ENCODE data around the gene ASAH2. TPM values are rescaled to one million over a fixed set of nuclear protein-coding genes. Genes with fewer than 3 reads are reported as not detected.
"Not testable (repeated sequence)": the region's sequence is repeated elsewhere in the genome, so short reads cannot be mapped to it uniquely, and the experiment has no call there.

ASAH2 gene
- total RNA-seq, 2 experiments from 2014 or later = 4.1 to 5.0 TPM

DNA sequence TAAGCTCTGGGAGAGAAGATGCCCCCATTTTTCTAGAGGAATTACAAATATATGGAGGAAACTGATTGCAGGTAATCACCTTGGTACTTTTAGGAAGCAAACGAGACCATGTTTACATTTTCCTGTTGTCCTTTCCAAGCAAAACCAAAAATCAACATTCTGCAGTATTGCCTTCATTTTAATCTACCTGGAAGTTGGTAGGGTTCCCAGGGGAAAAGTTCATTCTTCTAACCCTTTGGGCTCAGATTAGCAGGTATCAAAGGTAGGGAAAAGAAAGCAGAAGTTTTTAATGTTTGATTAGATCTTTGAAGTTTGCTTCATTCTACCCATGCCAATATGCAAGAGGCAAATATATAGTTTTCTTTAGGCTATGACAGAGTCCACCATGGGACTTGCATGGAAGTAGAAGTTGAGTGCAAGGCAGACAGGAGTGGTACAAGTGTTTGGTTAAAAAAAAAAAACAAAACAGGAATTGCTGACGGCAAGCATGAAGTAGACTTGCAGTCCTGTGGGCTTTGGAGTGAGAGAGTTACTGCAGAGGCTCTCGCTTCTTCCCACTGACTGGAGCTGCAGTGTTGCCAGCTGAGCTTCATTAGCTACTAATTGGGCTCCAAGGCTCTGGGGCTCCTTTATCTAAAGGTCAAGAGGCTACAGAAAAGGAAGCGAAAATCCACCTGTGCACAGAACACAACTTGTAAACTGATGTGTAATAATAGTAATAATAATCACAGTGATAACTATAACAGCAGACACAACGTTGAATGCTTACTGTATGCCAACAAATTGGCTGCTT lies 28.9 kb upstream of the ASAH2 start:
- CTCF ChIA-PET = no interaction called here
- Mint-ChIP-seq H3K27ac (no peak overlapping the region), H3K4me3 (no peak overlapping the region), H3K36me3 (ENCODE audit: low read depth) (no peaks in the 10 kb centered on the region), H3K9me3 (no peaks in the 10 kb centered on the region), H3K4me1 (ENCODE audit: low read depth) (no peaks in the 10 kb centered on the region), H3K27me3 (ENCODE audit: low read depth) (peaks cover 19% of the 10 kb centered on the region)
- DNase-seq = no peak
- intact Hi-C loops (cut with micrococcal nuclease) = no loop called here

DNA sequence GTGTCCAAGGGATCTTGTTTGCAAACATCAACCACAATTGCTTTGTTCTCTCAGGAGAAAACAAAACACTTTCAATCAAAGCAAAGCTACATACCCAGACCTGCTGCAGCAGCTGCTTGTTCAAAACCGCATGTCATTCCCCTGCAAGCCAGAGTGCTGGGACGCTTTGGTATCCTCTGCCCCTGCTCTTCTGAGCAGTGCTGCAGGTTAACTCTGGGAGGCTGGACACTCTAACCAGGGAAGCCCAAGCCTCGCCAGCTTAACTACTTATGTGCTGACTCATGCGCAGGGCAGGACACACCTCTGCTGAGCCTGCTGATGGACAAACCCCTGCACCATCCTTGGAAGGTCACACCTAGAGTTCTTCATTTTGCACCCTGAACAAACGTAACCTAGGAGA lies 28.2 kb upstream of the ASAH2 start:
- H3K4me3 Mint-ChIP-seq = no peak overlapping the region
- H3K27ac Mint-ChIP-seq = no peak overlapping the region
- intact Hi-C loops (cut with micrococcal nuclease) = loop anchor here (5.0 kb wide), 1 partner anchor 687 kb away; no protein-coding TSS in a partner anchor
- no peaks in the 10 kb centered on the region for H3K9me3 Mint-ChIP-seq
- no peak for DNase-seq
- H3K27me3 Mint-ChIP-seq (ENCODE audit: low read depth) = peaks cover 19% of the 10 kb centered on the region
- H3K4me1 Mint-ChIP-seq (ENCODE audit: low read depth) = no peaks in the 10 kb centered on the region
- CTCF ChIA-PET = no interaction called here
- H3K36me3 Mint-ChIP-seq (ENCODE audit: low read depth) = no peaks in the 10 kb centered on the region

DNA sequence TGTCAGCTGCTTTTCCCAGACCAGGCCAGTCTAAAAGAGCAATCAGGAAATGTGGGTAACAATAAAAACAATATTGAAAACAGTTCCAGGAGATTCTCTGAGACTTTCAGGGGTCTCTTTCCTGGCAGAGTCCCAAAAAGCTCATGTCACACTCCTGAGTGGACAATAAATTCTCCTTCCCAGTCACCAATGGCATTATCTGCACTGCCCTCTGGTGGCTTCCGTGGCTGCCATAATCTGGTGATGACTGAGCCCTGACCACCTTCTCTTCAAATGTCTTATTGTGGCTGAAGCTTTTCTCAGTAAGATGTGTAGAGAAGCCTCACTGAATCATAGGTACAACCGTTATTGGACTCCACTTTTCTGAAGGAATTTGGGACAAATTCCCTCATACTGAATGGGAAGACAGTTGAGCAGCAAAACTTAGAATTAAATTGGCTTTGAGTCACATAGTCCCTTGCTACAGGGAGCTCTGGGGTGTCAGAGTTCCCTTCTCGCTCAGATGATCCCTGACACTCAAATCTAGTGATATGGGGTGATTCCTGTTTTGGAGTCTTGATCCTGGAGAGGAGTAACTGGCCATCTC lies 24.4 kb upstream of the ASAH2 start:
- H3K4me1 Mint-ChIP-seq (ENCODE audit: low read depth) = no peaks in the 10 kb centered on the region
- intact Hi-C loops (cut with micrococcal nuclease) = loop anchor here (5.0 kb wide), 1 partner anchor 683 kb away; no protein-coding TSS in a partner anchor
- peaks cover 10% of the 10 kb centered on the region for H3K27me3 Mint-ChIP-seq (ENCODE audit: low read depth)
- no peaks in the 10 kb centered on the region for H3K9me3 Mint-ChIP-seq
- no peak overlapping the region for H3K27ac Mint-ChIP-seq
- peak; percentile 56 for DNase-seq
- H3K4me3 Mint-ChIP-seq = no peak overlapping the region
- no peaks in the 10 kb centered on the region for H3K36me3 Mint-ChIP-seq (ENCODE audit: low read depth)
- CTCF ChIA-PET = interaction anchor here (0.6 to 1.6 kb wide), 8 partner anchors 9 to 699 kb away, joined by 3 to 4 read pairs (median 3); no protein-coding TSS in a partner anchor

DNA sequence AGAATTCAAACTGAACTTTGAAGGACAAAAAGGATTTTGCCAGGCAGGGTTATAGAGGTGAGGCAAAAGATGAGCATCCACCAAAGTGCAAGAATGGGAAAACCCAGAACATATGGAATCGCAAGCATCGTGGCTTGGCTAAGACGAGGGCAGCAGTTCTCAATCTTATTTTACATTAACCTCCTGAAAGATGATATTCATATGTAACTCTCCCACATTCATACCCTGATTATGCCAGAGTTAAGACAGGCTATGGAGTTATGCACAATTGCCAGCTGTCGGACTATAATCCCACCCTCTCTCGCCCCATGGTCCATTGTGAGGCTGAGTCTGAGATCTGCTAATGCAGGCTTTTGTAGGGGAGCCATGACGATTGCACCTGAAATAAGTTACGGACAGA lies 21.2 kb upstream of the ASAH2 start:
- Mint-ChIP-seq H3K27me3 (ENCODE audit: low read depth) (peaks cover 3% of the 10 kb centered on the region), H3K27ac (no peak overlapping the region), H3K4me3 (no peak overlapping the region), H3K4me1 (ENCODE audit: low read depth) (no peaks in the 10 kb centered on the region), H3K9me3 (no peaks in the 10 kb centered on the region), H3K36me3 (ENCODE audit: low read depth) (no peaks in the 10 kb centered on the region)
- CTCF ChIA-PET = no interaction called here
- intact Hi-C loops (cut with micrococcal nuclease) = no loop called here
- no peak for DNase-seq

DNA sequence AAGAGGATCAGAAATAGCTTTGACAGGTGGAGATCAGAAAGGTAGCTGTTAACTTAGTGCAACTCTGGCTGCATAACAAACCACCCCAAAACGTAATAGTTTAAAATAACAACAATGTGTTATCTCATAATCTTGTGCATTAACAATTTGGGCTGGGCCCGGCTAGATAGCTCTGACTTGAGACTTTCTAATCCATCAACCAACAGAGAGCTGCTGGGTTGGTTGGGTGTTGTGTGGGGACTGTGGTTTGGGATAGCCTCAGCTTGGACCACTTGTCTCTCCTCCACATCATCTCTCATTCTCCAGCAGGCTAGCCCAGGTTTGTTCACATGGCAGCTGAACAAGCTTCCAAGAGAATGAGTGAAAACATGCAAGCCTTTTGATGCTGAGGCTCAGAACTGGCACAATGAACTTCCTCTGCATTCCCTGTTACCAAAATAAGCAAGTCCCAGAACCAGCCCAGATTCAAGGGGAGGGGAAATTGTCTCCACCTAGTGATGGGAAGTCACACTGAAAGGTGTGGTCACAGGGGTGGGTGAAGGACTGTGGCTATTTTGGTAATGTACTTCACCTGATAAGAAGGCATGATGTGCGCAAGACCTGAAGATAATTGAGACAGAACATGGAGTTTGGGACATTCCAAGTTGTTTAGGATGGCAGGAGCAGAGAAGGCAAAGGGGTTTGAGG lies 20.4 kb upstream of the ASAH2 start:
- Mint-ChIP-seq H3K9me3 (no peaks in the 10 kb centered on the region), H3K27ac (no peak overlapping the region), H3K27me3 (ENCODE audit: low read depth) (peaks cover 2% of the 10 kb centered on the region), H3K36me3 (ENCODE audit: low read depth) (no peaks in the 10 kb centered on the region), H3K4me1 (ENCODE audit: low read depth) (no peaks in the 10 kb centered on the region), H3K4me3 (no peak overlapping the region)
- intact Hi-C loops (cut with micrococcal nuclease) = no loop called here
- CTCF ChIA-PET = no interaction called here
- no peak for DNase-seq

DNA sequence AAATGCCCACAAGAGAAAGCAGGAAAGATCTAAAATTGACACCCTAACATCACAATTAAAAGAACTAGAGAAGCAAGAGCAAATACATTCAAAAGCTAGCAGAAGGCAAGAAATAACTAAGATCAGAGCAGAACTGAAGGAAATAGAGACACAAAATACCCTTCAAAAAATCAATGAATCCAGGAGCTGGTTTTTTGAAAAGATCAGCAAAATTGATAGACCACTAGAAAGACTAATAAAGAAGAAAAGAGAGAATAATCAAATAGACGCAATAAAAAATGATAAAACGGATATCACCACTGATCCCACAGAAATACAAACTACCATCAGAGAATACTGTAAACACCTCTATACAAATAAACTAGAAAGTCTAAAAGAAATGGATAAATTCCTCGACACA lies 16.6 kb upstream of the ASAH2 start:
- H3K4me3 Mint-ChIP-seq; DNase-seq; intact Hi-C loops (cut with micrococcal nuclease); H3K27ac Mint-ChIP-seq; H3K36me3 Mint-ChIP-seq (ENCODE audit: low read depth); CTCF ChIA-PET; H3K4me1 Mint-ChIP-seq (ENCODE audit: low read depth); H3K9me3 Mint-ChIP-seq: not testable (repeated sequence)
- H3K27me3 Mint-ChIP-seq (ENCODE audit: low read depth) = peaks cover 25% of the 10 kb centered on the region

DNA sequence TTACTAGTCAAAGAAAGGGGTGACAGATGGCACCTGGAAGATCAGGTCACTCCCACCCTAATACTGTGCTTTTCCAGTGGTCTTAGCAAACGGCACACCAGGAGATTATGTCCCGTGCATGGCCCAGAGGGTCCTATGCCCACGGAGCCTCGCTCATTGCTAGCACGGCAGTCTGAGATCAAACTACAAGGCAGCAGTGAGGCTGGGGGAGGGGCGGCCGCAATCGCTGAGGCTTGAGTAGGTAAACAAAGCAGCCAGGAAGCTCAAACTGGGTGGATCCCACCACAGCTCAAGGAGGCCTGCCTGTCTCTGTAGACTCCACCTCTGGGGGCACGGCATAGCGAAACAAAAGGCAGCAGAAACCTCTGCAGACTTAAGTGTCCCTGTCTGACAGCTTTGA lies 11.3 kb upstream of the ASAH2 start:
- H3K27ac Mint-ChIP-seq; intact Hi-C loops (cut with micrococcal nuclease); H3K36me3 Mint-ChIP-seq (ENCODE audit: low read depth); H3K9me3 Mint-ChIP-seq; CTCF ChIA-PET; H3K4me3 Mint-ChIP-seq; DNase-seq; H3K4me1 Mint-ChIP-seq (ENCODE audit: low read depth): not testable (repeated sequence)
- peaks cover 47% of the 10 kb centered on the region for H3K27me3 Mint-ChIP-seq (ENCODE audit: low read depth)

DNA sequence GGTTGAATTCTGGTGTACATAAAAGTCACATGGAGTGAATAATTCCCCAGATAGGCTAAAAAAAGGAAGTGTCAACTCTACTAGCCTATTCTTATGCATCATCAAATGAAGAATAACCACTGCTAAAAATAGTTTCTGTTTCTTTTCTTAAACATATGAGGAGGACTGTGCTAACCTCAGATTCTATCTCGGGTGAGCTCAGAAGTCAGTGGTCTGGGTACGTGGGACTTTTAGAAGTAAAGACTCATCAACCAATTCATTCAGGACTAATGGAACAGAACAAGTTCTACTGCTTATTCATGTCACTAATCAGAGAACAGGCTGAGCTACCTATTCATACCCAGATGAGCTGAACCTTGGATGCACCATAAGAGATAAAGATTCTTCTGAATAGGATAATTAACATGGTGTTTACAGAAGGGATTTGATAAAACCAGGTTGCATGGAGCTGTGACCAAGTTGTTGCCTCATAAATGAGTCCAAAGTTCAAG lies 9.5 kb upstream of the ASAH2 start:
- CTCF ChIA-PET = no interaction called here
- Mint-ChIP-seq H3K27ac (no peak overlapping the region), H3K4me1 (ENCODE audit: low read depth) (no peaks in the 10 kb centered on the region), H3K9me3 (no peaks in the 10 kb centered on the region), H3K36me3 (ENCODE audit: low read depth) (no peaks in the 10 kb centered on the region), H3K4me3 (no peak overlapping the region), H3K27me3 (ENCODE audit: low read depth) (peaks cover 46% of the 10 kb centered on the region)
- intact Hi-C loops (cut with micrococcal nuclease) = no loop called here
- DNase-seq = no peak

DNA sequence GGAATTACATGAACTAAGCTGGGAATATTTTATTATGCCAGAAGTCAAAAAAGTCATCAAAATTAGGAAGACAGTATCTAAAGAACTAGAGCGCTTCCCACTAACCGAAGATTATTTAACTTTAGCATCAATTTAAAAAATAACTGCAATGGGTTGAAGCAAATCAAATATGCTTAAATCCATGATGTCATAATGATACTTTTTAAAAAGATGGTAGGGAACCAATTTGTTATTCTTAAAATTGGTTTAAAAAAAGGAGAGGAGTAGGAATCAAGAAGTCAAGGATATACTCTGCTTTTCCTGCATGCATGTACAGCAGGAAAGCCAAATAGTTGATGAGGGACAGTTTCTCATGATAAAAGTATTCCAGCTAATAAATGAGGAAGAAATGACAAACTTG lies 3.2 kb upstream of the ASAH2 start:
- DNase-seq = no peak
- CTCF ChIA-PET = no interaction called here
- H3K27me3 Mint-ChIP-seq (ENCODE audit: low read depth) = peaks cover 29% of the 10 kb centered on the region
- intact Hi-C loops (cut with micrococcal nuclease) = no loop called here
- H3K27ac Mint-ChIP-seq = no peak overlapping the region
- no peaks in the 10 kb centered on the region for H3K4me1 Mint-ChIP-seq (ENCODE audit: low read depth)
- no peaks in the 10 kb centered on the region for H3K9me3 Mint-ChIP-seq
- no peaks in the 10 kb centered on the region for H3K36me3 Mint-ChIP-seq (ENCODE audit: low read depth)
- H3K4me3 Mint-ChIP-seq = no peak overlapping the region

DNA sequence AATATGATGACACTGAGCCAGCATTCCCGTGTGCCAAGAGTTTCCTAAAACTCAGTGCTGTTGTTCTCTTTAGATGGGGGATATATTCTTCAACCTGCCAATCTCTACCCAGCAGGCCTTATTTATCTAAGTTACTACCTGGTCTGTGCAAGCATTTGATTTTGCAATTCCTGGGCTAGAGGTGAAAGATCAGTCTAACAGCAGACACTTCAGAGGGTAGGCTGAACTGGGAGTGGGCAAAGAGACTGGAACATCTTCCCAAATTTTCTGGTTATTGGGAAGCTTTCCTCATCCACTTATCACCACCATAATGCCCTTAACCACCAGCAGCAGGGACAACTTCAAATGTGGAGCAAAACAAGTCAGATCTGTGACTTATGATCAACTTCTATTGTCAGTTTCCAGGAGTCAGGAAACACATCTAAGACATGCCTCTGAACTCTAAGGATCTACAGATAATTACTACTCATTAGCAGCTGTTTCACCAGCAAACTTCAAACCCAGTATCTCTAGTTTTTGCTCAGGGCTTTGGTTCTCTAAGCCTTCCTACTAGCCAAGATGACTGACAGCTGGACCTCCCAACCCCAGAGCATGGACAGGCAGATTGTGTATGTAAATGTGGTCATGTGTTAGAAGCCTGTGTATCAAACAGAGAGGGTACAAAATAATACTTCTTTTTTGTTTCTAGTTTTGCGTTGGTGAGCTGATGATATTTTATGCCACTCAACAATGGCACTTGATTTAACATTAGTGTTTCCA lies 1.0 kb downstream of the ASAH2 start:
- no peak for DNase-seq
- Mint-ChIP-seq H3K9me3 (no peaks in the 10 kb centered on the region), H3K27me3 (ENCODE audit: low read depth) (peaks cover 26% of the 10 kb centered on the region), H3K27ac (no peak overlapping the region), H3K4me1 (ENCODE audit: low read depth) (no peaks in the 10 kb centered on the region), H3K4me3 (no peak overlapping the region), H3K36me3 (ENCODE audit: low read depth) (no peaks in the 10 kb centered on the region)
- CTCF ChIA-PET = no interaction called here
- intact Hi-C loops (cut with micrococcal nuclease) = no loop called here

DNA sequence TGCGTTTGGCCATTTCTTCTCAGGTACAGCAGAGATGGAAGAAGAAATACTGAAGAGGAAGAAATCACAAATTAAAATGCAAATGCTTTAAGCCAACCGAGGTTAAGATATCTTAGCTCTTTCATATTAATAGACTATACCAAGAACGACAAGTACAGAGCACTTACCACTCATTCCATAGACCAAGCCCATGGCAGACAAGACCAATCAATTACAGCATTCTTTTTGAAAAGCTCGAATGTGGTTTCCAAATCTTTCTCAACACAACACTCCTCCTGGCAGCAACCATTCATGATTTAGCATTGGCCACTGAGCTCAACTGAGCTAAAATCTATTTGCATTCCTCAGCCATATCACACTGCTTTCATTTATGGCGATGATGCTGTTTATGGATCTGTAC lies 2.7 kb downstream of the ASAH2 start:
- Mint-ChIP-seq H3K27me3 (ENCODE audit: low read depth) (peaks cover 23% of the 10 kb centered on the region), H3K27ac (no peak overlapping the region)

DNA sequence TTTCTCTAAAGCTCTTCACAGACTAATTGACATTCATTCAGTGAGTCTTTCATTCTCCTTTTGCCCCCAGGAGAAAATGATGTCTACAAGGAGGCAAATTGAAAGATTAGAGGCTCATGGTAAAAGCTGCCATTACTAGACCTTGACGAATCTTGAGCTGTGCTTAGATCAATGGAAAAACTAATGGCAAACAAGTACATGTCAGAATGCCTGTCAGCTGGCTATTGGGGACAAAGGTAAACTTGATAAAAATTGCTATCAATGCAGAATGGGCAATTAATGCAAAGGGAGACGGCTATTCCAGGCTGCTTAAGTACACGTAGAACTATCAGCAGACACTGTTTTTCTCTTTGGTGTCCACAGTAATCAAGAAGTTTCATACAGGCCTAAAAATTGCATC lies 3.3 kb downstream of the ASAH2 start:
- CTCF ChIA-PET = no interaction called here
- DNase-seq = no peak
- Mint-ChIP-seq H3K36me3 (ENCODE audit: low read depth) (no peaks in the 10 kb centered on the region), H3K4me3 (no peak overlapping the region), H3K4me1 (ENCODE audit: low read depth) (no peaks in the 10 kb centered on the region), H3K27ac (no peak overlapping the region), H3K9me3 (no peaks in the 10 kb centered on the region), H3K27me3 (ENCODE audit: low read depth) (peaks cover 23% of the 10 kb centered on the region)
- intact Hi-C loops (cut with micrococcal nuclease) = no loop called here

More for the DNA sequence above, 2.7 kb downstream of the ASAH2 start:
- DNase-seq = no peak
- Mint-ChIP-seq H3K9me3 (no peaks in the 10 kb centered on the region), H3K4me3 (no peak overlapping the region), H3K4me1 (ENCODE audit: low read depth) (no peaks in the 10 kb centered on the region), H3K36me3 (ENCODE audit: low read depth) (no peaks in the 10 kb centered on the region)
- CTCF ChIA-PET = no interaction called here
- intact Hi-C loops (cut with micrococcal nuclease) = no loop called here
